ENCODE results near the gene CYP3A7.
"Not testable (repeated sequence)": the region's sequence is repeated elsewhere in the genome, so short reads cannot be mapped to it uniquely, and the experiment has no call there.

The CYP3A7 gene

DNA sequence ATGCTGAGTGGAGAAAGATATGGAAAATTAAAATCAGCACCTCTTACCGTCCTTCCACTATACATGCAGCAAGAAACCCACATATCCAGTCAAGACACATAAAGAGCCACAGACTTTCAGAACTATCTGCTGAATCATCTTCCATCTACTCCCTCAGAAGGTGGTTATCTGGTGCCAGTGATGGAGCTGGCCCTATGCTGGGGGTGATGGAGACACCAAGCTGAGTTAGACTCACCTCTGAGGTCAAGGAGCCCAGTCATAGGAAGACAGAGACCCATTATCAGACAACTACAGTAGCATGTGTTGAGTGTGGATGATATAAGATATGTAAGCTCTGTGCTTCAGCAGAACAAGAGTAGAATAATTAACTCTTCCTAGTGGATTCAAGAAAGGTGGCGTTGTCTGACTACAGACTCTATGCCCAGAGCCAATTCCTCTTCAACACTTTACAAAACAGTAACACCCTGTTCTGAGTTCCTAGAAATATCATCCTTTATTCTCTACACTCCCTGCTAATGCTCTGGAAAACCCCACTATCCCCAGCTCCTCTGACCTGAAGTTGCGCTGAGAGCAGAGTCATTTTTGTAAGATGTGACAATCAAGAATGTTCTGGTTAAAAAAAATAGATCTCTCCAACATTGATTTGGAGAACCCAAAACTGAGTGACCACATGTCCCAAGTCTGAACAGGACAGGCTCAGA is 69.5 kb downstream of the CYP3A7 start:
- DNase-seq, result no peak

DNA sequence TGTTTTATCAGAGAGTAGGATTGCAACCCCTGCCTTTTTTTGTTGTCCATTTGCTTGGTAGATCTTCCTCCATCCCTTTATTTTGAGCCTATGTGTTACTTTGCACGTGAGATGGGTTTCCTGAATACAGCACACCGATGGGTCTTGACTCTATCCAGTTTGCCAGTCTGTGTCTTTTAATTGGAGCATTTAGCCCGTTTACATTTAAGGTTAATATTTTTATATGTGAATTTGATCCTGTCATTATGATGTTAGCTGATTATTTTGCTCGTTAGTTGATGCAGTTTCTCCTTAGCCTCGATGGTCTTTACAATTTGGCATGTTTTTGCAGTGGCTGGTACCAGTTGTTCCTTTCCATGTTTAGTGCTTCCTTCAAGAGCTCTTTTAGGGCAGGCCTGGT is 77.1 kb downstream of the CYP3A7 start:
- not testable (repeated sequence) for DNase-seq
